Stimulated activated CD4-positive, alpha-beta T cell treated with anti-CD3 and anti-CD28 coated beads, TNF-alpha, amount 100 ng/mL, for 24 hours (primary cell): ENCODE data around the gene ZFAND3.
"Not testable (repeated sequence)": the region's sequence is repeated elsewhere in the genome, so short reads cannot be mapped to it uniquely, and the experiment has no call there.

Source experiments
- DNase-seq, 3 experiments: peaks; one replicate each; pipeline ENCODE4 v3.0.0-alpha.2; 2020; ENCODE audit warnings: low read depth in 3 of 3

ZFAND3 gene

GRCh38 chr6:37972994-37973757, 153.6 kb downstream of the ZFAND3 start:
- no peak for DNase-seq

GRCh38 chr6:37974381-37974780, 154.9 kb downstream of the ZFAND3 start:
- DNase-seq = no peak

- DNase-seq = no peak
These were observed 155.4 kb downstream of the ZFAND3 start for GRCh38 chr6:37974943-37975342.

- DNase-seq = no peak
These were observed 158.2 kb downstream of the ZFAND3 start for GRCh38 chr6:37977715-37978114.

- DNase-seq = no peak
These were observed 160.1 kb downstream of the ZFAND3 start for GRCh38 chr6:37979392-37980221.

GRCh38 chr6:37980222-37980595, 160.7 kb downstream of the ZFAND3 start:
- no peak for DNase-seq

GRCh38 chr6:37981626-37982025, 162.1 kb downstream of the ZFAND3 start:
- no peak for DNase-seq

- DNase-seq = no peak
These were observed 162.8 kb downstream of the ZFAND3 start for GRCh38 chr6:37982317-37982716.

- no peak for DNase-seq
These were observed 164.4 kb downstream of the ZFAND3 start for GRCh38 chr6:37983720-37984501.

GRCh38 chr6:37984578-37984977, 165.1 kb downstream of the ZFAND3 start:
- DNase-seq = no peak

- peak in 1 of 3 experiments; percentile 29 for DNase-seq
These were observed 165.8 kb downstream of the ZFAND3 start for GRCh38 chr6:37985355-37985754.

GRCh38 chr6:37987018-37987417, 167.5 kb downstream of the ZFAND3 start:
- DNase-seq = peak in 1 of 3 experiments; percentile 10

- no peak for DNase-seq
These were observed 168.0 kb downstream of the ZFAND3 start for GRCh38 chr6:37987559-37987958.

GRCh38 chr6:37988127-37988526, 168.6 kb downstream of the ZFAND3 start:
- no peak for DNase-seq

GRCh38 chr6:37988696-37989095, 169.2 kb downstream of the ZFAND3 start:
- no peak for DNase-seq

- DNase-seq = no peak
These were observed 171.4 kb downstream of the ZFAND3 start for GRCh38 chr6:37990762-37991525.

GRCh38 chr6:37992749-37993148, 173.2 kb downstream of the ZFAND3 start:
- no peak for DNase-seq

GRCh38 chr6:37993194-37993593, 173.7 kb downstream of the ZFAND3 start:
- DNase-seq = not testable (repeated sequence)

GRCh38 chr6:37993596-37993995, 174.1 kb downstream of the ZFAND3 start:
- no peak for DNase-seq

GRCh38 chr6:37994223-37994622, 174.7 kb downstream of the ZFAND3 start:
- no peak for DNase-seq

- no peak for DNase-seq
These were observed 178.8 kb downstream of the ZFAND3 start for GRCh38 chr6:37998366-37998765.
